ENCODE data around the gene DGCR2.

- TF ChIP-seq GATA2 (IDR thresholded peaks at IDR 0.05; ENCODE audit: low read depth, low read length) (no peak), GATA3 (IDR thresholded peaks at IDR 0.05; ENCODE audit: low read depth, low read length) (no peak)
Observed at GRCh38 chr22:19081351-19081750, 40.9 kb downstream of the DGCR2 start.
